ES-I3 (cell line): ENCODE data around the gene NRIP1.

Source experiments
- H3K36me3 ChIP-seq: 2 replicates; pipeline ENCODE4 v1.6.1; 2013; ENCODE audit warnings: mild to moderate bottlenecking, low read length, control low read depth, moderate library complexity; ENCODE audit not compliant: insufficient read depth
- H3K4me1 ChIP-seq: 2 replicates; pipeline ENCODE4 v1.6.1; 2013; ENCODE audit warnings: mild to moderate bottlenecking, control low read depth, low read length; ENCODE audit not compliant: insufficient read depth
- H3K9ac ChIP-seq: 2 replicates; pipeline ENCODE4 v1.6.1; 2013; ENCODE audit warnings: low read depth, mild to moderate bottlenecking, low read length, moderate library complexity
- H3K9me3 ChIP-seq: 2 replicates; pipeline ENCODE4 v1.6.1; 2013; ENCODE audit warnings: mild to moderate bottlenecking, low read length, moderate library complexity; ENCODE audit not compliant: control insufficient read depth, insufficient read depth

Gene NRIP1

DNA sequence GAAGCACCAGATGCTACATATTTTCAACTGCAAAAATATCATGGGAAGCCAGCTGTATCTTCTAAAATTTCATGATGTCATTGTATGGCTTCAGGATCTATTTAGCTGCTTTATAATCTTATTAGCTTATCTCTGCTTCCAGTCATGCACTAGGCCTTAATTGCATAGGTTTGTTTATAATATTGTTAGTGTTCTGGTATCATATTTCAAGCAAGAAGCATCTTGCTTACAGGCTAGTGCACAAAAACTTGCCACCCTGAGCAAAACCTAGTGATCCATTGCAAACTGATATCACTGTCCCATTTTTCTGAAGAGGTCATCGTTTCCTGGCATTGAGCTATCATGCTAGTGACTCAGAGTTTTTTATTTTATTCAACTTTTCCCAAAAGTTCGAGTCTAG, 15.7 kb upstream of the NRIP1 start:
- H3K9ac ChIP-seq = no peak overlapping the region
- no peaks in the 10 kb centered on the region for H3K36me3 ChIP-seq
- H3K4me1 ChIP-seq = no peaks in the 10 kb centered on the region
- H3K9me3 ChIP-seq = no peaks in the 10 kb centered on the region

DNA sequence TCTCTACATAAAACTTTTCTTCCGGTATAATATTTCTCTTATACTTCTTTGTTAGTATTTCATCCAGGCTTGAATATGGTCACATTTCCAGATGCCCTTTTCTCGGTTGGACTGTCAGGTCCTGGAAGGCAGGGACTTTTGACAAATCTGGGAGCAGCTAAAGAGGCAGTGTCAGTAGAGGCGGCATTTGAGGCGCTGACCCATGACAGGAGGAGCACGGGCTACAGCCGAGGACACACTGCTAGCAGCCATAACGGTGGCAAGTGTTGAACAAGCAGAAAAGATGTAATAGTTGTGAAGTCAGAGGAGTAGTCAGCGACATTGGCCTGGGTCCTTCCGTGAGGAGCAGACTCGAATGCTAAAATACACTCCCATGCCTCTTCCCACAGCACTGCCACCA, 14.5 kb upstream of the NRIP1 start:
- Histone ChIP-seq H3K36me3 (no peaks in the 10 kb centered on the region), H3K9me3 (no peaks in the 10 kb centered on the region), H3K9ac (no peak overlapping the region), H3K4me1 (no peaks in the 10 kb centered on the region)

- H3K9me3 ChIP-seq = no peaks in the 10 kb centered on the region
- no peaks in the 10 kb centered on the region for H3K36me3 ChIP-seq
- H3K9ac ChIP-seq = no peak overlapping the region
- H3K4me1 ChIP-seq = no peaks in the 10 kb centered on the region
Measured at GRCh38 chr21:15078180-15078579, 13.4 kb upstream of the NRIP1 start.

DNA sequence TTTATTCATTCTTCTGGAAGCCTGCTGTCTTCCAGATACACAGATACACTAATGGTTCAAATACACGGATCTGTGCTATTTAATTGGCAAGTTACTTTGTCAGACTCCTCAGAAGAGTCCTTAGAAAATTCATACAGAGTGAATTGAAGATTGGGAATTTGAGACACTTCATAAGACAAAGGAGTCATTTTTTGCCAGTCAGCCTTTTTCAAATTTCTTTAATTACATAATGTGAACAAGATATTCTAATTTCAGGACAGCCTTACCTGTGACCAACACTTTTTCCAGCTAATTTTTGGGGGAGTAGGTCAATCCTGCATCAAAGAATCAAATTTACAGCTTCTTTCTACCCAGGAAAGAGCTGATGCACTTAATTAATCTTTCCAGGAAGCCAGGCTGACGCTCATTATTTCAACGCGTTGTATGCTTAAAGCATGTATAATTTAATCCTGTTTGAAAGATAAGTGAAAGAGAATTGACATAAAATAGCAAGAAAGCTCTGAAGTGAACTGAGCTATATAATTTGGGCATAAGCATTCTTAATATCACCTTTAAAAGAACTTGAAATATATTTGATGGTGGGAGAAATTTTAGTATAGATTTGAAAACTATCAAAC, 12.8 kb upstream of the NRIP1 start:
- Histone ChIP-seq H3K4me1 (no peaks in the 10 kb centered on the region), H3K9ac (no peak overlapping the region), H3K9me3 (no peaks in the 10 kb centered on the region), H3K36me3 (no peaks in the 10 kb centered on the region)

GRCh38 chr21:15076730-15077129, 11.9 kb upstream of the NRIP1 start:
- Histone ChIP-seq H3K9me3 (no peaks in the 10 kb centered on the region), H3K9ac (no peak overlapping the region), H3K36me3 (no peaks in the 10 kb centered on the region), H3K4me1 (no peaks in the 10 kb centered on the region)

GRCh38 chr21:15071009-15071408, 6.2 kb upstream of the NRIP1 start:
- Histone ChIP-seq H3K9me3 (no peaks in the 10 kb centered on the region), H3K36me3 (no peaks in the 10 kb centered on the region), H3K9ac (no peak overlapping the region), H3K4me1 (no peaks in the 10 kb centered on the region)

DNA sequence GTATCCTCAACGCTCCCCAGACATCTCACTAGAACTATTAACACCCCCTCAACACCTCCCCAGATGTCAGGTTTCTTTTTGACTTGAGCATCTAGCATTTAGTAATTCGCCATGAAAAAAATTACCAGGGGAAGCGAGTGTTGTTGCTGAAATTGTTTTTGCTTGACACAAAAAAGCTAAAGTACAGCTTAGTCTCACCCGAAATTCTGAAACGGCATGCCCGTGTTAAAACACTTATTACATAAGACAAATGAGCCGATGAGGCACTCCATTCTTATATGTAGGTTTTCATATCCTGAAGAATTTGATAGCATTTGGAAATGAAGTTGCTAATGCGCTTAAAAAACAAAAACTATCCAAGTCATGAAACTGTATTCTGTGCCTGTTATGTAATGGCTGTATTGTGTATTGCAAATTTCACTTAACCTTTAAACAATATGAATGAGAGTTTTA, 1.3 kb upstream of the NRIP1 start:
- H3K9ac ChIP-seq = peak overlapping the region; percentile 80
- no peaks in the 10 kb centered on the region for H3K36me3 ChIP-seq
- no peaks in the 10 kb centered on the region for H3K9me3 ChIP-seq
- H3K4me1 ChIP-seq = peaks cover 12% of the 10 kb centered on the region

DNA sequence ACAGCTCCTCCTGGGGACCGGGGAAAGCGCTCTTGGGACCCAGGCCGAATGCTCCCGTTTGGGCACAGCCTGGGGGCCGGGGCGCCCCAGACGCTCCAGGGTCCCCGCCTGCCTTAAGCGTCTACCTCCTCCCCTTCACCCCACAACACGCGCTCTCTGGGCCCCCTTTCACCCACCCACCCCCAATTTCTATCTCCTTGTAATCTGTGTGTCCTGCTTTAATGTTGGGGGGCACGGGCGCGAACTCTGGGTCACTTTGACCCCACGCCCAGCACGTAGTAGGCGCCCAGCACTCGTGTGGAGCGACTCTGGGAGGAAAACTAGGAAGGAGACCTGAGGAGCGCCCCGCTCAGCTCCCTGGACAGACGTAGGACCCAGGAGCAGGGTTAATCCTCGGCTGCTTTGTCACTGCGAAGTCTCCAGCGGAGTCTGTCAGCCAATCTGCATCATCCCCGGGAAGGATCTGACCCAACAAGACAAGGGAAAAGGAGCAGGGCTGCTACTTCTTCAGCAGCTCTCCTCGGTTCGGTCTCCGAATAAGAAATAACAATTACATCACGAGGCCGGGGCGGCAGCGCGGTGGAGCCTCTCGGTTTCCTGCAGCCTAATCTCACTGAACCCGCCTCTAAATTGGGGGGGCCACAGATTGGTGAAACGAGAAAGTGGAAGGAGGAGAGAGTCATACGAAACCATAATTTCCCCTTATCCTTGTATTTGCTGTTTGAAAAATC, 757 bp upstream of the NRIP1 start:
- no peaks in the 10 kb centered on the region for H3K9me3 ChIP-seq
- H3K36me3 ChIP-seq = no peaks in the 10 kb centered on the region
- peak overlapping the region; percentile 80 for H3K9ac ChIP-seq
- H3K4me1 ChIP-seq = peaks cover 17% of the 10 kb centered on the region

- Histone ChIP-seq H3K9me3 (no peaks in the 10 kb centered on the region), H3K36me3 (no peaks in the 10 kb centered on the region), H3K9ac (peak overlapping the region; percentile 80), H3K4me1 (peaks cover 24% of the 10 kb centered on the region)
Measured at GRCh38 chr21:15063814-15064575, 805 bp downstream of the NRIP1 start.

DNA sequence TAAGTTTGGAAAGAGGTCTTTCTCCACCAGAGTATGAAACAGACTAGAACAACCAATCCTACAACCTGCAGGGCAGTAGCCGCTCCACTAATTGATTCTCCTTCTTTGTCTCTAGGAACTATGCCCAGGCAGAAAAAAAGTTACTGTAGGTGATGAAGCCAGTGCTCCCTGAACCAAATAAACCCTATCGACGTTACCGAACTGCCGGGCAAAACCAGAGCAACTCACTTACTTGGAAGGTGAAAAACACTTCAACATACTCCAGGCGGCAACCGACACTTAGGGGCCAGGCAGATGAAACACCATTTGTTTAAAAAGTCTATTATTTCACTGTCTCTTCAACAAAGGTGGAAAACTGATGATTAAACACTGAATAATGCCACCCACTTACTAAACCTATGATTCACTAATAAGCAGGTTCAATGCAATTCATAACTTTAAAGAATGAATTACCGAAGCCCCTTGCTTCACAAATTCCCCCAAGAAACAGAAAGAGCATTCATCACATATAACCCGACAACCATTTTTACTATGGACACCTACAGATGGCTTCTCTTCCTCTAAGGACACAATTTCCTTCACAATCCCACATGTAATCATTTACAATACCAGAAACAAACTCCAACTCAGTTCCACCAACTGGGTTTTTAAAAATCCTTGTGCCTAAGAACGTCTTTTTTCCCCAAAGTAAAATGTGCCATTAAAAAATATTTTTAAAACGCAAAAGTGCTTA, 1.6 kb downstream of the NRIP1 start:
- H3K9ac ChIP-seq = peak overlapping the region; percentile 80
- H3K9me3 ChIP-seq = no peaks in the 10 kb centered on the region
- no peaks in the 10 kb centered on the region for H3K36me3 ChIP-seq
- peaks cover 27% of the 10 kb centered on the region for H3K4me1 ChIP-seq

DNA sequence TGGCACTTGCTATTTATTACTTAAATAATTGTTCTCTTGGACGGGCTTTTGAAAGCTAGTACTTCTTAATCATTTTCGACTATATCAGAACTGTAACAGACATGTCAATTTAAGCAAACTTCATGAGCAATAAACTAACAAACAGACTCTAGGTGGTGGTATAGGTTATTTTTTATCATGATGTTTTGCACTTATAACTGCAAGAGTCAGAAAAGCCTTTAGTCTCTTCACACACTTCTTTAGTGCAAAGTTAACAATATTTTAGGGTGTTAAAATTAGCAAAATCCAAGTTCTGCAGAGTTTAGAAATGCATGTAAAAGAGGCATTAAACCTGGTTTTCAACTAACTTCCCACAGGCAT, 2.2 kb downstream of the NRIP1 start:
- H3K9me3 ChIP-seq = no peaks in the 10 kb centered on the region
- peak overlapping the region; percentile 80 for H3K9ac ChIP-seq
- no peaks in the 10 kb centered on the region for H3K36me3 ChIP-seq
- peaks cover 31% of the 10 kb centered on the region for H3K4me1 ChIP-seq

DNA sequence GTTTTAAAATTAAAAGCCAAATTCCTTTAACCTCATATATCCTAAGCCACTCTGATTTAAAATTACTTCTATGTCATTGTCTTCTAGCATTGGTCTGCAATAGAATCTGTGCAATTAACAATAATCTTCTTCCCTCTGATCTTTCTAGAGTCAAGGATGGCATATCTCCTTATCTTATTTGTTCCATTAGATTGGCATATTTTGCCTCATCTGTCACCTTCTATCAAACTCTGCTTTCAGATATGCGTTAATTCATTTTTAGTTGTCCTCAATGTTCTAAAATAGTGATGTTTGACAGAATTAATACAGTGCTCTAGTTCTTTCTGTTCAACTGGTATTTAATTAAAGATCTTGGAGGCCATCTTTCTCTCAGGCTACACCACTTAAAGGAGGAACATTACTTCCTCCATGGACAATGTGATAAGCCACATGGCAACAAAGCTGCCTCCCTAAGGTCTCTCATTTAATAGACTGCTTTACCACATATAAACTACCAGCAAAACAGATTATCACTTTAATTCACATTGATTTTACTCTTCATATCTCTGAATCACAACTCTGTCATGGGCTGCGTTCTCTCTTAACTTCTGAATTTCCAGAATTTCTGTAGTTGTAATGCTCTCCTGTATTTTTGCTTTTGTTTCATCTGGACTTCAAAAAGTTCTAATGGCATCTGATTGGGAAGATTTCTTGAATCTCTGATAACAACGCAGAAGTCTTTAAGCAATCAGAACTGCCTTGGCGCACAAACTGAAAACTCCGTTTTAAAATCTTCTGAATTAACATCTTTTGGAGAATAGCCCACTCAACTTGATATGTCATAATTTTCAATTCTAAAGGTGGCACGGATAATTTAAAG, 2.8 kb downstream of the NRIP1 start:
- no peak overlapping the region for H3K9ac ChIP-seq

DNA sequence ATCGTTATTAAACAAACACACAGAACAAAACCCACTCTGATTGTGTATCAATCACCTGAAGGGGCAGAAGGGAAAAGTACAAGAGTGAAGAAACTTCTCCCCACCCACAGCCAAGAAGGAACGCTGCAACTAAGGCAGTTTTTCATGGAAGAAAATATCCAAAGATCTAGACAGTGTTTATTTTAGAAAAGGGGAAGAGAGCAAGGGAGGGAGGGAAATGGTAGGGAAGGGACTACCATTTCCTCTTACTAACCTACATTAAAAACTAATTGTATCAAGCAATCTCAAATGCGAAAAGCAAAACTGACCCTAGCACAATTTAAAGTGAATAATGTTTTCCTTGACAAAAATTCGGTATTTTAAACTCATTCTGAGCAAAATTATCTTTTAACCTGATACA, 3.5 kb downstream of the NRIP1 start:
- H3K36me3 ChIP-seq = no peaks in the 10 kb centered on the region
- H3K4me1 ChIP-seq = peaks cover 40% of the 10 kb centered on the region
- no peaks in the 10 kb centered on the region for H3K9me3 ChIP-seq
- 0 out of 2 replicates have a peak overlapping the region, but pooled peaks have one; percentile 0 for H3K9ac ChIP-seq

More for the DNA sequence above, 2.8 kb downstream of the NRIP1 start:
- no peaks in the 10 kb centered on the region for H3K36me3 ChIP-seq
- peaks cover 37% of the 10 kb centered on the region for H3K4me1 ChIP-seq
- H3K9me3 ChIP-seq = no peaks in the 10 kb centered on the region
